D721Med (cell line): ENCODE data around the gene POLN.

ENCODE experiments used
- DNase-seq: peaks from one replicate; pipeline ENCODE4 v3.0.0; 2011; ENCODE audit warnings: low spot score; ENCODE audit not compliant: insufficient read length
- FAIRE-seq: peaks from 2 replicates; lab custom pipeline; 2011; peaks lifted over from hg19 to GRCh38; lab: Jason Lieb, UNC
- CTCF ChIP-seq: IDR thresholded peaks from 2 replicates; pipeline ENCODE4 v1.5.1; 2012; ENCODE audit warnings: mild to moderate bottlenecking, control low read depth; ENCODE audit not compliant: insufficient read depth; ENCODE audit errors: missing control alignments

The POLN gene

GRCh38 chr4:2253160-2254084 is 11.5 kb upstream of the POLN start:
- TF ChIP-seq CTCF = no peak
- DNase-seq (peak; percentile 10), FAIRE-seq (no peak)

DNA sequence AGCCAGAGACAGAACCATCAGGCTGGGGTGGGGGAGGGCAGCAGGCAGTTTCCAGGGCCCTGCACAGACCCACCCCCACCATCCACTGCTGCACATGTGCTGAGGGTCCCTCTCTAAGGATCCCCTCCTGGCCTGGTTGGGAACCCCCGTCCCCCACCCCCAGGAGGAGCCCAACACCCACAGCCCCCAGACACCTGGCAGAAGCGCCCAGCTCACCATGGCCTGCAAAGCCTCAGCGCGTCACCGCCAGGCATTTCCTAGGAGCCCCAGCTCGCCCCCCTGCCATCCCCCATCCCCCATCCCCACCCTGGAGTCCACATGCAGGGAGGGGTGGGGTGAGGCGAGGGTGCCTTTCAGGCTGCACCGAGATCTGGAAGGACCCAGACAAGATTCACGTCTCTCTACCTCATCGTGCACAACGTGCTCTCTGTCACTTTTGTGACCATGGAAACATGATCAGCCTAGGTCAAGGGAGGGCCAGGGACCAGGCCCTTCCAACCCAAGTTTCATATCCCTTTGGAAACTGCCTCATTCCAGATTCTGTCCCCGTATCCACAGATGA is 10.7 kb upstream of the POLN start:
- FAIRE-seq = no peak
- DNase-seq = no peak
- TF ChIP-seq CTCF = no peak

- DNase-seq (peak; percentile 11), FAIRE-seq (no peak)
- TF ChIP-seq CTCF = no peak
These were observed 10.0 kb upstream of the POLN start for GRCh38 chr4:2251795-2252529.

DNA sequence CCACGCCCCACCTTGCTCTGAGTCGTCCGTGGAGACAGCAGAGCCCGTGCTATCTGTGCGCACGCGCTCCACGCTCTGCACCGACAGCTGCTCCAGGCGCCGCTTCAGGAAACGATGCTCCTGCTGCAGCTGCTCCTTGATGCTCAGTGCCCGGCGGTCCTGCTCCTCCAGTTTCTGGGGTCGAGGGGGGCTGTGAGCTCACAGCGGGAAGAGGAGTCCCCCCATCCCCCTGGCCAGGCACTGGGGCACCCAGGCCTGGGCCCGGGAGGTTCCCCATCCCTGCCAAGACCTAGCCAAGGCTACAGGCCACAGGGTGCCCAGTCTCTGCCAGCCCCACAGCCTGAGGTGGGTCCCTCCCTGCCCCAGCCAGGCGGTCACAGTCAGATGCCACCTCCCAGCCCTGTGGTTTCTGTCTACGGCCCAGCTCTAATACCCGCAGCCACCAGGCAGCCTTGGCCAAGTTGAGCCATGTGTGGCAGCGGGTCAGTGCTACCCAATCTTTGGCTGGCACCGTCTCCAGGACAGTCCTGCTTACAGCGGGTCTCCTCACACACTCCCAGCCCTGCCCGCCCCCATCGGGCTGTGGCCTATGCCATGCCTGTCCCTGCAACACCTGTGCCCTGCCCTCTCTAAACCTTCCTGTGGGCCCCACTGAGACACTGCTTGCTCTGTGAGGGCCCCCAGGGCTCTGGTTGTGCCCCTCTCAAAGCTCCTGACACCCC is 9.3 kb upstream of the POLN start:
- TF ChIP-seq CTCF = no peak
- DNase-seq (peak; percentile 15), FAIRE-seq (no peak)

DNA sequence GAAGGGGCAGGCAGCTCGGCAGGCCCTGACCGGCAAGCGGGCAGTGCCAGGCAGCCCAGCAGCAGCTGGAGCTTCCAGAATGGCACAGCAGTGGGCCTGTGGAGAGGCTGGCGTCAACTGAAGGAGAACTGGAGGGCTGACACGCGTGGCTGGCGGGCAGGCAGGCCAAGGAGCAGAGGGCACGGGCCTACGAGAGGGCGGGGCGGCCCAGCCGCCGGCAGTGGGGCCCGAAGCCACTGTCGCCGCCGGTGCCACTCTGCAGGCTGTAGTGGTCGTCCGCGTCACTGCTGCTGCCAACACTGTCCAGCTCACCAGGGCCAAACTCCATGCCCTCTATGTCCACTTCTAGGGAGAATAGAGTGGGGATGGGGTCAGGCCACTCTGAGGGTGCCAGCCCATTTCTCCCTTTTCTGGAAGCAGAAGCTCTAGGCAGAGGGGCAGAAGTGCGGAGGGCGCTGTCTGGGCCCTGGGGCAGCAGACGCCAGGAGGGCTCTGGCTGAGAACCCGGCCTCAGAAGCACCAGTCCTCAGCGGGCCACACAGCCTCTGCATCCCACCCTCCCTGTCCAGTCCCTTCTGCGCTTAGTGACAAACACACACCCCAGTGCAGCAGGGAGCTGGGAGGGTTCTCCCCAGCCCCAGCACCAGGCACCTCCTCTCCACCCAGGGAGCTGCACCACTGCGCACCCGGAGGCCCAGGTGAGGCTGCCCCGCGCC is 8.6 kb upstream of the POLN start:
- TF ChIP-seq CTCF = no peak
- DNase-seq (peak; percentile 6), FAIRE-seq (no peak)
